Middle frontal gyrus (tissue), 1 donor: ENCODE results near the gene AGER.
"Not testable (repeated sequence)": the region's sequence is repeated elsewhere in the genome, so short reads cannot be mapped to it uniquely, and the experiment has no call there.

ENCODE experiments used
- DNase-seq: peaks from one replicate; pipeline ENCODE4 v3.0.0-alpha.2; 2015; ENCODE audit warnings: low spot score; ENCODE audit errors: extremely low spot score

The AGER gene

DNA sequence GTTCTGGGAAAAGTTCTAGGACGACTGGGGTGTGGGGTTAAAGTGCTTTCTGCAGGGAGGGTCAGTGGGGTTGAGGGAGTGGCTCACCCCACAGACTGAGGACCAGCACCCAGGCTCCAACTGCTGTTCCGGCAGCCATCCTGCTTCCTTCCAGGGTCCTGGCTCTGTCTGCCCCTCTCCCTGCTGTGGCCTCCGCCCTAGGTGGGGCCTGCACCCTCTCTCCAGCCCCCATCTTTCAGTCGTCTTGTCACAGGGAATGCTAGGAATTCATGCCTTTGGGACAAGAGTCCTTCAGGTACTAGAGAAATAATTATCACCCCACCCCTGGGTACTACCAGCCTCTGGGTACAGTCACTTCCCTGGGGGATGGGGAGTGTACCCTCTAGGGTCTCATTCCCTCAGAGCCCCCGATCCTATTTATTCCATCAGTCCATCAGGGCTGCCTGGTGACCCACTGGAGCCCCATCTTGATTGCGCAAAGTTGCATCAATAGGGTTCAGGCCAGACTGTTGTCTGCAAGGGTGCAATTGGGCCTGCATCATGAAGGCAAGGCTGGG, at the start of gene AGER:
AGER (minus strand) TSS at position 170 of the 557 bp plus-strand sequence; CDS start at position 139, 31 bp downstream.
- no peak for DNase-seq

DNA sequence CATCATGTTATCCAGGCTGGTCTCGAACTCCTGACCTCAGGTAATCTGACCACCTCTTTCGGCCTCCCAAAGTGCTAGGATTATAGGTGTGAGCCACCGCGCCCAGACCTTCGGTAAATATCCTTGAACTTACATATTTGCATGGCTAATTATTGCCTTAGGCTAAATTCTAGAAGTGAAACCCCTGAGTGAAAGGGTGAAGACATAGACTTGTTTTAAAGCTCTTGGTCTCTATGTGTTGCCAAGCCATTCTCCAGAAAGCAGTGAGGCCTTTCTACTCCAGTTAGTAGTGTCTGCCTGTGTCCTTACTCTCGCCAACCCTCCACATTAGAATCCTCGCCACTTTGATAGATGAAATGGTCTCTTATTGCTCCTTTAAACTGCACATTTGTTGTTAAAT, 42.4 kb upstream of the AGER start:
- no peak for DNase-seq

DNA sequence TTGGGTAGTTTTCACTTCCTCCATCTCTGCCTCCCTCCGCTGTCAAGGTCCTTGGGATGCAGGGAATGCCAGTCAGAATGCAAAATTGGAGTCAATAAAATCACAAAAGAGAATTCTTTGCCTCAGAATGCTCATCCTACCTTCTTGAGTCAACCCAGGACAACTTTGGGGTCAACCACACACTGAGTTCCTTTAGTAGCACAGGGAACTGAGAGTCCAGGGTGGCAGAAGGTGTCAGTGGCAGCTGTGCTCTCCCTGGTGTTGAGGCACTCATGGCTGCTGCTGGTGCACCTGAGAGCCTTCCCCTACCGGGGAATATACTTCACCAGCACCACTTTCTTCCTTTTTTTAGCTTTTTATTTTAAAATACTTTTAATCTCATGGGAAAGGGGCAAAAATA, 40.6 kb upstream of the AGER start:
- DNase-seq, result no peak

DNA sequence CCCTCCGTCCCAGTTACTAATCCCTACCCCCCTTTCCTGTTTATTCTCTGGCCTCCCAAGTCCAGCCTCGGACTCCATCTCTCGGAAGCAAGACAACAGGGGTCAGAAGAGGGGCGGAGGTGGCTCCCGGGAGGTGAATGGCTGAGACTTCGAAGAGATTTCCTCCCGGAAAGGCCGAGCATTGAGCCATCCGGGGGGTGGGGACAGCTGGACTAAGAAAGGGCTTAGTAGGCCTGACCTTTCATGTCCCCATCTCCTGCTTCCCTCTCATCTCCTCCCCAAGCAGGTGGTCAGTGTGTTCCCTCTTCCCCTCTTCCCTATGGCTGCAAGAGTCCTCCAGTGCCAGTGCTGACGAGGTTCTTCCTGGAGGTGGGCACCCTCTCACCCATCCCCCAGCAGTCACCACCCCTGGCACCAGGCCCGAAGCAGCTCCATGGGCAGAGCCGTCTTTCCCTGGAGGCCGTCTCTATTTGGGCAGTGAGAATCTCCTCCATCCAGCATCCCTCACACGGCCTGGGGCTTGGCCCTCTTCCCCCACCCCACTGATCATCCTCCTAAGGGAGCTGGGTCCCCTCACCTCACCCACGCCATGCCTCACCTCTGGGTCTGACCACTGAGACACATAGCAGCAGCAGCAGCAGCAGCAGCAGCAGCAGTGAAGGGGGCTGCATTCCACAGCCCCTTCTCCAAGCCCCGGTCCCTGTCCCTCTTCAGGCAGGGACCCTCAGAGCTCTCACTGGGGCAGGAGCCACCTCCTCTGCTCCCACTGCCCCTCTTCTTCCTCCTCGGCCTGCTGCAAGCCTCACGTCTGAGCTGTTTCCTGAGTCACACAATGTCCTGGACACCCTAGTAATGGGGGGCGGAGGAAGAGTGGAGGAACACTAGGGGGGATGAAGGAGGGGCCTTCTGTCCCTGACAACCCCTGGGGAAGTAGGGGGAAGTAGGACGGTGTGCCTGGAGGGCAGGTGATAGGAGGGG, 39.5 kb upstream of the AGER start, which contains the start of gene NOTCH4:
NOTCH4 (minus strand) TSS at position 810 of the 978 bp plus-strand sequence; CDS start at position 671, 139 bp downstream.
- DNase-seq, result no peak

DNA sequence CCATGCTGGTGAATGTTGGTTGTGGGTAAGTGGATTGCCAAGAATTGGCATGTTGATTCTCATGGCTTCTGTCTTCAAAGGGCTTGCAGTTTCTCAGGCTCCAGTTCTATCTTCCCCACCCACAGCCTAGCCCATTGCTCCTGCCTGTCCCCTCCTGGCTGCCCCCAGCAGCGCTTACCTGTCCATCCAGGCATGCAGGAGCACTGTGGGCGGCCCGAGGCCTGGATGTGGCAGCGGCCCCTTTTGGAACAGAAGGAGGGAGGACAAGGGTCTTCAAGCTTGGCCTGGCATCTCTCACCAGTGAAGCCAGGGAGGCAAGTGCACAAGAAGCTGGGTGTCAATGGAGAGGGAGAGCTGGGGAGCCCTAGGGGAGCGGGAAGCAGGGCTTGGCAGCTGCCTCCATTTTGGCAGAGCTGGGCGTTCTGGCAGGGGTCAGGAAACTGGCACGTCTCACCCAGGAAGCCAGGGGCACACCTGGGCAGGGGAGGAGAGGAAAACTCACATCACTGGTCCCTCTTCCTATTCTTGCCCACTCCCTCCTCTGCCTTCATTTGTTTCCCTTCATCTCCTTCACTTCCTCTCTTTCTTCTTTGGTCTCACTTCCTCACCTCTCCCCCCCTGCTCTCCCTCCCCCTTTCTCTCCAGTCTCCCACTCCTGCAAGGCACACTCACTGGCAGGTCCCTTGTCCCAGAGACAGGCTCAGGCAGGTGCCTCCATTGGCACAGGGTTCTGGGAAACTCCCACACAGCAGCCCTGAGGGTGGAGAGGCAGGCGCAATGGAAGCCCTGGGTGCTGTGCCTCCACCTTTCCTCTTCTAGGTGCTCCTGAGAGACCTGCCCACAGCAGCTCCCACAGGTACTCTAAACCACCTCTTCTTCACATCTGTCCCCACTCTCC, 38.5 kb upstream of the AGER start:
- DNase-seq, result no peak

DNA sequence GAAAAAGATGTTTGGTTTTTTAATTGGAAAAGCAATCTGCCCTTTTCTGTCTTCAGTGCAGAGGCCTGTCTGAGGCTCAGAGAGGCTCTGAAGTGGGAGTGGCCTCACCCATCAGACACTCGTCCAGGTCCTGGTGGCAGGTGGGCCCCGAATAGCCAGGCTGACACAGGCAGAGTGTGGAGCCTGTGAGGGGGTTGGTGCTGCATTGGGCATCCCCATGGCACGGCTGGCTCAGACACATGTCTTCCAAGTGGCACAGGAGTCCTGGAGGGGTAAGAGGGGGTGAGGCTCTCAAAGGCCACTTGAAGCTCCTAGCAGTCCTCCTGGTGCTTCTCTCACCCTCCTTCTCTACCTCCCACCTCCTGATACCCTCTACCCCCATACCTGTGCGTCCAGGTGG, 36.0 kb upstream of the AGER start:
- no peak for DNase-seq

DNA sequence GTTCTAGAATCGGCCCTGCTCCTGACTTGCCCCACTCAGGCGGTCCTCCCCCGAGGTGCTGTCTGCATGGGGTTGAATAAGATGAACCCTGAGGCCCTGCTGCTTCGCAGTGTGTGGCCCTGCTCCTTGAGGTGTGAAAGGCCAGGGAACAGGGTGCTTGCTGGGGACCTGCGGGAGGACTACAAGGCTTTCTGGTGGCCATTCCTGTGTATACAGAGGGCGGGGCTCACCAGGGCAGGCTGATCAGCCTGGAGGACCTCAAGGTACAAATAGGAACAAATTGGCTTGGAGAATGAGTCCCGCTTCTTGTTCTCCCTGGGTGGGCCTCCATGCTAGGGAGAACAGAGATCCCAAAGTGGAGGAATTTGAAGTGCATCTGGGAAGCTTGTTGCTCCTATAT, 34.1 kb upstream of the AGER start:
- DNase-seq, result no peak

DNA sequence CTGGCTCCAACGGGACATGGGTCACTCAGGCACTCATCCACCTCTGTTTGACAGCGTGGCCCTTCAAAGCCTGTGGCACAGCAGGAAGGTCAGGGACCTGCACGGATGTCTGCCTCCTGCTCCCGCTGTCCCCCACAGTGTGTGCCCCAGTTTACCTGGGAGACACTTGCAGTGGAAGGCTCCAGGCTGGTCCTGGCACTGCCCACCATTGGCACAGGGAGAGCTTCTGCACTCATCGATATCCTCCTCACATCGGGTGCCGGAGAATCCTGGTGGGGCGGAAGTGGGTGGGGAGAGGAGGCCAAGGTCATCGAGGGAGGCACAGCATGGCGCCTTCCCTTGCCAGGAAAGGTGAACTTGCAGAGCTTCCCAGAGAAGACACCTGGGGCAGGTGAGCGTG, 32.9 kb upstream of the AGER start:
- no peak for DNase-seq

DNA sequence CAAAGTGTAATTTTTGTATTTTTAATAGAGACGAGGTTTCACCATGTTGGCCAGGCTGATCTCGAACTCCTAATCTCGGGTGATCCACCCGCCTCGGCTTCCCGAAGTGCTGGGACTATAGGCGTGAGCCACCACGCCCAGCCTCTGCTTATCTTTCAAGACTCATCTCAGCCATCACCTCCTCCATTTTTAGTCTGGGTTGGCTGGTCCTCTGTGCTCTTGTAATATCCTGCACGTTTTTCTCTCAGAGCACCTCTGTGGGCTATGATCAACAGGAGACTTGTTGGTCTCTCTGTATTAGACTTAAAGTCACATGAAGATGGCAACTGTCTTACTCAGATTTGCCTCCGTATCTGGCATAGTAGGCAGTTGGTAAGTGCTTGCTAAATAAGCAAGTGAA, 32.2 kb upstream of the AGER start:
- DNase-seq, result no peak

DNA sequence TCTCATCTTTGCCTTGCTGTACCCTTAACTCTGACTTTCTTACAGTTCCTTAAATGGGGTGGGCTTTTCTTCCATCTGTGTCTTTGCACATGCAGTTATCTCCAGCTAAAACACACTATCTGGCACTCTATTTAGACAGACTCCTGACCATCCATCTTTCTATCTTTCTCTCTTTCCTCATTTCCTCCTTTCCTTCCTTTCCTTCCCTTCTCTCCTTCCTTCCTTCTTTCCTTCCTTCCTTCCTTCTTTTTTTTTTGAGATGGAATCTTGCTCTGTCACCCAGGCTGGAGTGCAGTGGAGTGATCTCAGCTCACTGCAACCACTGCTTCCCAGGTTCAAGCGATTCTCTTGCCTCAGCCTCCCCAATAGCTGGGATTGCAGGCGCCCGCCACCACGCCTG, 31.6 kb upstream of the AGER start:
- DNase-seq, result no peak

DNA sequence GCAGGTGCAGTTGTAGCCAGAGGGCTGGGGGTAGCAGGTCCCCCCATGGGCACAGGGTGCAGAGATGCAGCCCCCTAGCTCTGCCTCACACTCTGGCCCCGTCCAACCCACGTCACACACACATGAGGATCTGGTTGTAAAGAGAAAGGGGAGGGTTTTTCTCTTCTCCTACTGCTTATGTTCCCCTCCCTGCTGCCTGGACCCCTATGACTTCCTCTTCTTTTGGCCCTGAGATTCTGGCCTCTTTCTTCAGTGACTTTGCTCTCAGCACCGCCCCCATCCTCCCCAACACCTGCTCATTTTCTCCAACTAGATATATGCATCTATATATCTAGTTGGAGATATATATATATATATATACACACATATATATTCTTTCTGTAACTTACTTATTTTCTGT, 30.1 kb upstream of the AGER start:
- no peak for DNase-seq

DNA sequence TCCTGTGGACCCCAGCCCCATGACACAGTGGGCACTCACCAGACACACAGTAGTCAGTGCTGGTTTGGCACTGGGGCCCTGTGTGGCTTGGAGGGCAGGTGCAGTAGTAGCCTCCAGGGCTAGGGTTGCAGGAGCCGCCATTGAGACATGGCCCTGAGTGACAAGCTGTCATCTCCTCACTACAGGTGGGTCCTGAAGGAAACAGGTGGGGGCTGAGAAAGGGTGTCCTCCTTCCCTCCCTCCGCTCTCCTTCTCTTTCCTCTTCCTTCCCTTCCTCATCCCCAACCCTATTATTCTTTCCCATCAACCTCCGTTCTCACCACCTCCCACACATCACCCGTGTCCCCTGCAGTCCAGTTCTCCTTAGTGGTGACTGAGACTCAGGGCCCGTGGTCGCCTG, 29.6 kb upstream of the AGER start:
- no peak for DNase-seq

DNA sequence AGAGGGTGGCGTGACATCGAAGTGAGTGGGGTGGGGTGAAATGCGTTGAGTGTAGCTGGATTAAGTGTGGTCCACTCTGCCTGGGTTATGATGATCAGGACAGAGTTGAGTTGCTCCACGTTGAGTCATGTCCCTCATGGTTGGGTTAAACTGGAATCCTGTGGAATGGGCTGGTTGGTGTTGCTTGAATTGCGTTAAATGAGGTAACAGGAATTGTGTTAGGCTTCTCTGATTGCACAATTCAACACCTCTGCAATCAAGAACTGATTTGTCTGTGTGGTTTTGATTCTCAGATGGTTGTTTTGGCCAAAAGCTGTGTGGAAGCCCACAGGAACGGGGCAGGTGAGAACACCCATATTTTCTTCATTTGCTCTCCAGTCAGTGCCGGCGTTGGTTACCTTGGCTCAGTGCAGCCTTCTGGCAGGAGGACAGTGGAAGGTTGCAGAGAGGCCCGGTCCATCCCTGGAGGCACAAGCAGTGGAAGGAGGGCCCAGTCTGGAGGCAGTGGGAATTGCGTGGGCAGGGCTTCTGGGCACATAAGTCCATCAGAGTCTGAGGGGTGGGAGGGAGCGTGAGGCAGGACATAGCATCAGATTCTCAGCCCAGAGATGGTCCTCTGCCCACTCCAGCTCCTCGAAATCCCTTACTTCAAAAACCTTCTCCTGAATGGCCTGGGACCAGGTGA, 28.2 kb upstream of the AGER start:
- no peak for DNase-seq

DNA sequence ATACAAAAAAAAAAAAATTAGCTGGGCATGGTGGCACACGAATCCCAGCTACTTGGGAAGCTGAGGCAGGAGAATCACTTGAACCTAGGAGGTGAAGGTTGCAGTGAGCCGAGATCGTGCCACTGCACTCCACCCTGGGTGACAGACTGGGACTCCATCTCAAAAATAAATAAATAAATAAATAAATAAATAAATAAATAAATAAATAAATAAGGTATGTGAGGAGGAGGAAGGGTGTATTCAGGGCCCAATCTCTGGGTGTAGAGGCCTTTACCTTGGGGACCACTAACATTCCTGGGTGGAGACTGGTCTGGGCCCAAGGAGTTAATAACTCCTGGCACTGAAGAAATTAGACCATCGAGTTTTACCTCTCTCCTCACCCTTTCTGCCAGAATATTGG, 27.4 kb upstream of the AGER start:
- DNase-seq, result not testable (repeated sequence)

DNA sequence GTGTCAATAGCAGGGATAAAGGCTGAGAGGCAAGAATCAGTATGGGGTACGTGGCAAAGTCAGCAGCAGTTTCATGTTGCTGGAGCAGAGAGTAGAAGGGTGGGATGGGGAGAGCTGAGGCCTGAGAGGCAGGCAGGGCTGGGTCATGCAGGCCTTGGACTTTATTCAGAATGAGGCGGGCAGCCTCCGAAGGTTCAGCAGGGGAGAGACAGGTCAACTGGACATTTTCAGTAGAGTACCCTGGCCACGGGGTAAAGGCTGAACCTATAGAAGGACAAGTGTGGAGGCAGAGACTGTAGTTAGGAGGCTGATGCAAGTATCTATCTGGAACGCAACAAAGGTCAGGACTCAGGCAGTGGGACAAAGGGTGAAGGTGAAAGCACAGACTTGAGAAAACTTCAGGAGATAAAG, 26.1 kb upstream of the AGER start:
- DNase-seq, result no peak

DNA sequence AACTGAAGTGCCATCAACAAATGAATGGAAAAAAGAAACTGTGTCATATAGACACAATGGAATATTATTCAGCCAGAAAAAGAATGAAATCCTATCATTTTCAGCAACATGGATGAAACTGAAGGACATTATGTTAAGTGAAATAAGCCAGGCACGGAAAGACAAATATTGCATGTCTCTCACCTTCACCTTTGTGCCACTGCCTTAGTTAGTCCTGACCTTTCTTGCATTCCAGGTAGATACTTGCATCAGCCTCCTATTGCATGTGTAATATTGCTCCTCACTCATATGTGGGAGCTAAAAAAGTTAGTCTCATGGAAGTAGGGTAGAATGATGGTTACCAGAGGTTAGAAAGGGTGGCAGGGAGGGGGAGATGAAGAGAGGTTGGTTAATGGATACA, 24.9 kb upstream of the AGER start:
- DNase-seq, result no peak

DNA sequence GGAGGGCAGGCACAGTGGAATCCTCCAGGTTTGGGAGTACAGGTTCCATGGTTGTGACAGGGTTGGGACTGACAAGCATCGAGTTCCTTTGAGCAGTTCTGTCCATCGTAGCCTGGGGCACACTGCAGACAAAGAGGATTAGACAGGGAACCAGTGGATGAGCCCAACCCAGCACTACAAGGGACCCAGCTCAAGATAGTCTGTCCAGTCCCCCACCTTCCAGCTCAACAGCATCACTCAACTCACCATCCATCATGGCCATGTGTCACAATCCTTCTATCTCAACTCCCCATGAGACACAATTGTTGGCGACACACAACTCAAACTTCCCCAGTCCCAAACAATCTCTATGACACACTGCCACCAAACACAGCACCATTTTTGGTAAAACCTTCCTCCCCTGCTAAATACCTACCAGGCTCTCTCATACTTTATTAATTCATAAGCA, 20.2 kb upstream of the AGER start:
- no peak for DNase-seq

DNA sequence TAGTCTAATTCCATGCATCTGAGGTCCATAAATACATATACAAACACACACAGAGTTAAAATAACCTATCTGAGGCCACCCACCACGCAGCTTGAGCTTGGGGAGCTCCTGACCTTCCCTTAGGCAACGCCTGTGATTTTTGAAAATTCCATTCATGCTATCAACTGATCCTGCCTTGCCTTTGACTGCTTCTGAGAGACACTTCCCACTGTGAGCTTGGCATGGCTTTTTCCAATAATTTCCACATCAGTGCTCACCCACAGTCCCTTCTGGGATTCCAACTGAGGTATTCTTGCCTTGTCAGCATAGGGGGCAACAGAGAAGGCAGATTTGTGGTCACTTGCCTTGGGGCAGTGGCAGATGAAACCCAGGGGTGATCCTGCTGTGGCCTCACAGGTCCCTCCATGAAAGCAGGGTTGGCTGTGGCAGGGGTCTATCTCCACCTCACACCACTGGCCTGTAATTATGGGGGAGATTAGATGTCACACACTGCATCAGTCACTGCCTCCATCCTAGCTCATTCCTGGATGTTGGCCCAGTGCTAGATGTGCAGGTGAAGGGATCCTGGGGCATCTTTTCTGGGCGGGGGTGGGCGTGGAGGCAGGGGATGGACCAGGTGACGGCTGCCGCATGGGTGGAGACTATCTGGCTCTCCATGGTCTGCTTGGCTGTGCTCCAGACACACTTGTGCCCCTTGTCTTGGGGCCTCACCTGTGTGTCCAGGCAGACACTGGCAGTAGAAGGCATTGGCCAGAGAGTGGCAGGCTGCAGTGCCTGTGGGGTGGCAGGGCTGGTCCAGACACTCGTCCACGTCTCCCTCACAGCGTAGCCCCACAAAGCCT, 19.6 kb upstream of the AGER start:
- no peak for DNase-seq

DNA sequence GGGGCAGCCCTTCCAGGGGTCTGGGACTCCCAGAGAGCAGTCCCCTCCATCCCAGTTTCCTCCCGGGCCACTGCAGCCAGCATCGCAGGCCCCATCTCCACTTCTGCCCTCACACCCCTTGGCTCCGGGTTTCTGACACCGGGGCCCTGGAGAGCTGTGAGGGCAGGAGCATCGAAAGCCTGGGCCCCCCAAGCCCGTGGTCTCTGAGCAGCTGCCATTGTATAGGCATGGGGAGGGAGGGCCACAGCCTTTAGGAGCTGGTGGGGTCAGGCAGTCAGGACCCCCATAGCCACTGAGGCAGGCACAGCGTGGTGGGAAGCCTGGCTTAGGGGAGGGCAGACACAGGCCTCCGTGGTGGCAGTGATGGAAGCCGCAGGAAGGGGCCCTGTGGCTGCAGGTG, 18.1 kb upstream of the AGER start:
- DNase-seq, result no peak
